HEK293T (cell line): ENCODE measurements around the gene EPHA4.

ENCODE experiments used
- ARNT ChIP-seq: fragments of 450-650 bp; IDR thresholded peaks from 2 replicates; pipeline ENCODE4 v1.6.1; 2017; ENCODE audit warnings: mild to moderate bottlenecking
- BHLHE40 ChIP-seq: fragments of 450-650 bp; IDR thresholded peaks from 2 replicates; pipeline ENCODE4 v1.6.1; 2016; ENCODE audit warnings: mild to moderate bottlenecking, moderate library complexity, borderline replicate concordance
- CTBP1 ChIP-seq: fragments of 450-650 bp; IDR thresholded peaks from 2 replicates; pipeline ENCODE4 v1.6.1; 2016; ENCODE audit warnings: borderline replicate concordance
- FOXK2 ChIP-seq: fragments of 450-650 bp; IDR thresholded peaks from 2 replicates; pipeline ENCODE4 v1.6.1; 2016; ENCODE audit warnings: mild to moderate bottlenecking
- FOXM1 ChIP-seq: fragments of 450-650 bp; IDR thresholded peaks from 2 replicates; pipeline ENCODE4 v1.6.1; 2017; ENCODE audit warnings: mild to moderate bottlenecking, borderline replicate concordance
- L3MBTL2 ChIP-seq: fragments of 450-650 bp; conservative IDR thresholded peaks from 2 replicates; pipeline ENCODE4 v1.6.1; 2016; ENCODE audit warnings: mild to moderate bottlenecking
- LEF1 ChIP-seq: fragments of 450-650 bp; IDR thresholded peaks from 2 replicates; pipeline ENCODE4 v1.6.1; 2017; ENCODE audit warnings: mild to moderate bottlenecking, borderline replicate concordance
- SUZ12 ChIP-seq: fragments of 450-650 bp; IDR thresholded peaks from 2 replicates; pipeline ENCODE4 v1.6.1; 2016; ENCODE audit warnings: mild to moderate bottlenecking
- ZNF384 ChIP-seq: fragments of 450-650 bp; IDR thresholded peaks from 2 replicates; pipeline ENCODE4 v1.6.1; 2016
- TF ChIP-seq, protein P1 (sequence below): fragments of 450-650 bp; IDR thresholded peaks from 2 replicates; pipeline ENCODE4 v1.6.1; 2016

GRCh38 chr2:221490506-221491060, 81.5 kb downstream of the EPHA4 start:
- TF ChIP-seq L3MBTL2 (no peak), LEF1 (no peak), BHLHE40 (no peak), ZNF384 (no peak), CTBP1 (0 out of 2 replicates have a peak, but pooled peaks have one; percentile 34), FOXK2 (no peak), ARNT (no peak), SUZ12 (no peak), FOXM1 (no peak)
- TF ChIP-seq, protein P1, sequence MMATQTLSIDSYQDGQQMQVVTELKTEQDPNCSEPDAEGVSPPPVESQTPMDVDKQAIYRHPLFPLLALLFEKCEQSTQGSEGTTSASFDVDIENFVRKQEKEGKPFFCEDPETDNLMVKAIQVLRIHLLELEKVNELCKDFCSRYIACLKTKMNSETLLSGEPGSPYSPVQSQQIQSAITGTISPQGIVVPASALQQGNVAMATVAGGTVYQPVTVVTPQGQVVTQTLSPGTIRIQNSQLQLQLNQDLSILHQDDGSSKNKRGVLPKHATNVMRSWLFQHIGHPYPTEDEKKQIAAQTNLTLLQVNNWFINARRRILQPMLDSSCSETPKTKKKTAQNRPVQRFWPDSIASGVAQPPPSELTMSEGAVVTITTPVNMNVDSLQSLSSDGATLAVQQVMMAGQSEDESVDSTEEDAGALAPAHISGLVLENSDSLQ: peak; percentile 76
